ENCODE data around the gene RAB8B. TPM values are rescaled to one million over a fixed set of nuclear protein-coding genes. Genes with fewer than 3 reads are reported as not detected.
A peak's percentile ranks its signal among the peaks of the same experiment; 100 is the strongest.

RAB8B gene
- total and polyA plus RNA-seq, 7 donors, result 6.5 to 30.4 (median 21.7) TPM

- DNase-seq, result no peak
- Histone ChIP-seq H3K4me1 (peaks cover 0 to 38% (median 28%) of the 10 kb centered on the region in 4 donors), H3K27me3 (no peaks in the 10 kb centered on the region), H3K27ac (peak overlapping the region; percentile 52 to 67 (median 56)), H3K36me3 (no peaks in the 10 kb centered on the region), H3K4me3 (no peak overlapping the region), H3K9me3 (no peaks in the 10 kb centered on the region)
- WGBS, 2 donors, result 95 to 97% methylated on average over 2 of the region's 2 CpGs
- intact Hi-C loops (cut with DNase I), result no loop called here
- TF ChIP-seq EP300 (IDR thresholded peaks at IDR 0.05) (no peak), CTCF (IDR thresholded peaks at IDR 0.05) (no peak), POLR2AphosphoS5 (IDR thresholded peaks at IDR 0.05) (no peak), POLR2A (IDR thresholded peaks at IDR 0.05) (no peak)
Measured at GRCh38 chr15:63211549-63211948, 22.1 kb downstream of the RAB8B start.

DNA sequence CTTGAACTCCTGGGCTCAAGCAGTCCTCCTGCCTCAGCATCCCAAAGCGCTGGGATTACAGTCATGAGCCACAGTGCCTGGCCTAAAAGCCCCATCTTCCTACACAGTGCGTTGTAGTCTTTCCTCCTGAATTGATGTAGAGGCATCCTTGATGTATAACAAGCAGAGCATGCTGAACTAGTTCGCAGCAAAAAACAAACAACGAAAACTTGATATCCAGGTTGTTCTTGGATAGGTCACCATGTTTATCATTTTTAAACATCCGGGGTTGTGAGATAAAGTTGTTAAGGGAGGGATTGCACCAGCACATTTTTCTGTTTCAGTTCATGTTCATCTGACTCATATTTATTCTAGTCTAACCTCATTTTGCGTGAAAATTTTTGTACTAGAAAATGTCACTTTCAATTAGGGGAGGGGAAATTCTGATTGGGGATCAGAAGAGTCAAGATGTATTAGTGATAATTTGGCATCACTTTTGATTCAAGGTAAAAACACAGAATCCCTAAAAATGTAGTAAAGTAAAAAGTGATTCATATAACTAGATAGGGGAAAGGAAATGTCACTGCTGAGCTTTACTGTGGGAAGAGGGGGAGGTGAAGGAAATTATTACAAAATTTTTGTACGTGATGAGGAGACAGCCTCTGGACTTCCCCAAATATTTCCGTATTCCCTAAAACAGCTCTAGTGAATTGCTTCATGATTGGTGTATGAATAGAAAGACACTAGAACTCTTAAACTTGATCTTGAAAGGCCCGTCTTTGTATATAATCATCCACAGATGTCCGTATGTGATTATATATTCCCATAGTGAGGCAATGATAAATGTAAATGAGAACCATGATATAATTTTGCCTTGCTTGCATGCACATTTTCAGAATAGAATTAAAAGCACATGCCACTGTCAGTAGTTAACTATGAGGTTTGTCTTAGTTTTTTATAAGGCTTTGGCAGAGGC is 22.9 kb downstream of the RAB8B start:
- intact Hi-C loops (cut with DNase I), result no loop called here
- Histone ChIP-seq H3K9me3 (no peaks in the 10 kb centered on the region), H3K27ac (peak overlapping the region; percentile 52 to 67 (median 56)), H3K27me3 (no peaks in the 10 kb centered on the region), H3K36me3 (no peaks in the 10 kb centered on the region), H3K4me1 (peaks cover 0 to 38% (median 28%) of the 10 kb centered on the region in 4 donors), H3K4me3 (no peak overlapping the region)
- TF ChIP-seq POLR2AphosphoS5 (IDR thresholded peaks at IDR 0.05) (peak in 1 of 4 donors; percentile 2), CTCF (IDR thresholded peaks at IDR 0.05) (no peak)
- 61 to 68% methylated on average over 10 of the region's 10 CpGs for WGBS, 2 donors
- DNase-seq, result no peak

DNA sequence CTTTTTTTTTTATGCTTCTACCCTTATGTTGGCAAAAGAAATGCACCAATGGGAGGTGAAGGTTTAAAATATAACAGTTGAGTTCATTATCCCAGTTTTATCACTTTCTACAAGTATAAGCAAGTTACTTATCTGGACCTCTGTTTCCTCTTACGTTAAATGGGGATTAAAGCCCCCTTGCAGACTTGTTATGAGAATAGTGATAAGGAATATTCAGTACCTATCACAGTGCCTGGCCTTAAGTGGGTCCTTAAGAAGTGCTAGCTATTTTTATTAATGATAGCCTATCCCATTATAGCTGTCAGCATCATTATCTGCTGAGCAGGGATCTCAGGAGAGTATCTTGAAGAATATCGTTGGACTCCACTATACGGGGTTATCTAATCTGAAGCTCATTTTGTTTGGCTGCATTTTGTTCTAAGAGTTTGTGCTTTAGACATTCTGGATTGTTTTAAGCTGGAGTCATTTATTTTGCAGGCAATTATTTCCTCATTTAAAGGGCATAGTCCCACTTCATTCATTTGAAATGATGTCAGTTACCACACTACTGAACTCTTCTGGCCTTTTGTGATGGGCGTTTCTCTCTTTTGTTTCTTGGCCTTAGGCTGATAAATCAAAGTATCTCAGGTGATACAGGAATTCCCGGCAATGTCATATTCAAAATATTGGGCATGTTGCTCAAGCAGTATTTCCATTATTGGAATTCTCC is 28.8 kb downstream of the RAB8B start:
- DNase-seq, result no peak
- Histone ChIP-seq H3K27me3 (no peaks in the 10 kb centered on the region), H3K9me3 (no peaks in the 10 kb centered on the region), H3K36me3 (no peaks in the 10 kb centered on the region), H3K4me3 (no peak overlapping the region), H3K27ac (peak overlapping the region in 1 of 4 donors; percentile 31), H3K4me1 (peaks cover 0 to 26% (median 6%) of the 10 kb centered on the region in 4 donors)
- intact Hi-C loops (cut with DNase I), result no loop called here
- 30 to 70% methylated on average over 5 of the region's 5 CpGs for WGBS, 2 donors
- no peak for TF ChIP-seq POLR2A (IDR thresholded peaks at IDR 0.05)
- TF ChIP-seq POLR2AphosphoS5 (IDR thresholded peaks at IDR 0.05), result no peak
- no peak for TF ChIP-seq EP300 (IDR thresholded peaks at IDR 0.05)
- no peak for TF ChIP-seq CTCF (IDR thresholded peaks at IDR 0.05)

DNA sequence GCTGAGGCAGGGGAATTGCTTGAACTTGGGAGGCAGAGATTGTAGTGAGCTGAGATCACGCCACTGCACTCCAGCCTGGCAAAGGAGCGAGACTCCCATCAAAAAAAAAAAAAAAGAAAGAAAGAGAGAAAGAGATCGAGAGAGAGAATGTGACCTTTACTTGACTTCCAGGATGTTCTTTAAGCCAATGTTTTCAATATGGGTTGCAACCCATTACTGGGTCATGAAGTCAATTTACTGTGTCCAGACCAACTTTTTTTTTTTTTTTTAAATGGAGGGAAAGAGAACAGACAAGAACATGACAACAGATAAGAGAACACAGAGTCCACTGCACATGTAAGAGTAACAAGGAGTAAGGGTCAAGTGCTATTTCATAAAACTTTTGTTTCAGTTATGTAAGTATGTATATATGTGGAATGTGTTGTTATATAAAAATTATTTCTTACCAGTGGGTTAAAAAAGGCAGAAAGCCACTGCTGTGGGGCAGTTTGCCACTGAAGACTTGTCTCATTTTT is 29.8 kb downstream of the RAB8B start:
- Histone ChIP-seq H3K4me1 (peaks cover 0 to 19% (median 3%) of the 10 kb centered on the region in 4 donors), H3K9me3 (no peaks in the 10 kb centered on the region), H3K36me3 (no peaks in the 10 kb centered on the region), H3K27me3 (no peaks in the 10 kb centered on the region), H3K4me3 (no peak overlapping the region), H3K27ac (peak overlapping the region in 1 of 4 donors; percentile 14)
- DNase-seq, result no peak
- intact Hi-C loops (cut with DNase I), result no loop called here
- 92 to 93% methylated on average over 3 of the region's 3 CpGs for WGBS, 2 donors
- no peak for TF ChIP-seq POLR2A (IDR thresholded peaks at IDR 0.05)
- no peak for TF ChIP-seq CTCF (IDR thresholded peaks at IDR 0.05)
- no peak for TF ChIP-seq EP300 (IDR thresholded peaks at IDR 0.05)
- no peak for TF ChIP-seq POLR2AphosphoS5 (IDR thresholded peaks at IDR 0.05)
